GM21737 (cell line): ENCODE results near the gene BCL2L13.

Experiments used
- ATAC-seq: cut with Tn5 transposase; IDR thresholded peaks from one replicate; pipeline ENCODE4 v1.9.1; 2021; ENCODE audit warnings: mild to moderate bottlenecking, moderate library complexity; ENCODE audit not compliant: unreplicated experiment

BCL2L13 gene

GRCh38 chr22:17777005-17777716 lies 138.6 kb downstream of the BCL2L13 start:
- ATAC-seq, result peak; percentile 24

GRCh38 chr22:17777717-17778044 lies 139.1 kb downstream of the BCL2L13 start:
- no peak for ATAC-seq

- no peak for ATAC-seq
Observed at GRCh38 chr22:17778412-17778976, 139.9 kb downstream of the BCL2L13 start.

GRCh38 chr22:17779286-17780115 lies 140.9 kb downstream of the BCL2L13 start:
- peak; percentile 37 for ATAC-seq

GRCh38 chr22:17780116-17780740 lies 141.7 kb downstream of the BCL2L13 start:
- ATAC-seq, result no peak
